DOHH2 (cell line): ENCODE measurements around the gene IL31.

Experiments used
- H3F3A ChIP-seq: fragments of 200-600 bp; sonication (generic), shearing (Covaris generic); 2 replicates; pipeline ENCODE4 v1.6.0; 2016; ENCODE audit warnings: antibody characterized with exemption, mild to moderate bottlenecking; ENCODE audit not compliant: control insufficient read depth, insufficient read depth
- H3K27ac ChIP-seq: fragments of 200-600 bp; sonication (generic); 2 replicates; pipeline ENCODE4 v1.5.1; 2014; ENCODE audit warnings: low read depth, mild to moderate bottlenecking, low read length, moderate library complexity
- H3K27me3 ChIP-seq: fragments of 200-600 bp; sonication (generic); 2 replicates; pipeline ENCODE4 v1.6.1; 2014; ENCODE audit warnings: mild to moderate bottlenecking, low read length, mixed read lengths; ENCODE audit not compliant: control insufficient read depth
- H3K36me3 ChIP-seq: fragments of 200-600 bp; sonication (generic); 2 replicates; pipeline ENCODE4 v1.6.1; 2014; ENCODE audit warnings: mild to moderate bottlenecking, low read length, moderate library complexity, mixed read lengths; ENCODE audit not compliant: control insufficient read depth
- H3K4me1 ChIP-seq: fragments of 200-600 bp; sonication (generic); 2 replicates; pipeline ENCODE4 v1.6.1; 2014; ENCODE audit warnings: mild to moderate bottlenecking, low read length, mixed read lengths; ENCODE audit not compliant: control insufficient read depth
- H3K4me2 ChIP-seq: fragments of 200-600 bp; sonication (generic); 2 replicates; pipeline ENCODE4 v1.6.0; 2014; ENCODE audit warnings: mild to moderate bottlenecking, low read length, moderate library complexity
- H3K4me3 ChIP-seq: fragments of 200-600 bp; sonication (generic); 2 replicates; pipeline ENCODE4 v1.5.1; 2014; ENCODE audit warnings: mild to moderate bottlenecking, low read length, mixed read lengths
- H3K79me2 ChIP-seq: fragments of 200-600 bp; sonication (generic); 2 replicates; pipeline ENCODE4 v1.6.1; 2014; ENCODE audit warnings: mild to moderate bottlenecking, low read length, mixed read lengths; ENCODE audit not compliant: control insufficient read depth
- H3K9me2 ChIP-seq: fragments of 200-600 bp; sonication (generic); replicated peaks from 2 replicates; pipeline ENCODE4 v1.6.1; 2014; ENCODE audit warnings: mild to moderate bottlenecking, low read length, mixed read lengths; ENCODE audit not compliant: control insufficient read depth
- H3K9me3 ChIP-seq: fragments of 200-600 bp; sonication (generic); 2 replicates; pipeline ENCODE4 v1.6.1; 2014; ENCODE audit warnings: antibody characterized with exemption, low read length, mixed read lengths; ENCODE audit not compliant: control insufficient read depth, insufficient read depth
- H4K20me1 ChIP-seq: fragments of 200-600 bp; sonication (generic); 2 replicates; pipeline ENCODE4 v1.6.0; 2014; ENCODE audit warnings: low read depth, mild to moderate bottlenecking, antibody characterized with exemption, low read length, moderate library complexity; ENCODE audit not compliant: control insufficient read depth, insufficient read depth
- CTCF ChIP-seq: fragments of 200-600 bp; sonication (generic); IDR thresholded peaks from one replicate; pipeline ENCODE4 v1.5.1; 2014; ENCODE audit warnings: antibody characterized with exemption, mild to moderate bottlenecking, low read depth, low read length; ENCODE audit not compliant: poor library complexity, severe bottlenecking
- EZH2phosphoT487 ChIP-seq: fragments of 200-600 bp; sonication (generic); IDR thresholded peaks from 2 replicates; pipeline ENCODE4 v1.6.1; 2017; ENCODE audit warnings: borderline replicate concordance, mild to moderate bottlenecking, antibody characterized with exemption, low read length, moderate library complexity, mixed read lengths

The IL31 gene

GRCh38 chr12:122139266-122139665 lies 34.8 kb downstream of the IL31 start:
- H3K27me3 ChIP-seq = no peaks in the 10 kb centered on the region
- H3K4me2 ChIP-seq = no peak overlapping the region
- H3K79me2 ChIP-seq = no peaks in the 10 kb centered on the region
- no peaks in the 10 kb centered on the region for H3K9me2 ChIP-seq
- H3K4me1 ChIP-seq = no peaks in the 10 kb centered on the region
- no peaks in the 10 kb centered on the region for H3K9me3 ChIP-seq
- no peak for TF ChIP-seq EZH2phosphoT487
- TF ChIP-seq CTCF = no peak
- H3K27ac ChIP-seq = no peak overlapping the region
- H3K36me3 ChIP-seq = peaks cover 33% of the 10 kb centered on the region
- H4K20me1 ChIP-seq = no peaks in the 10 kb centered on the region
- H3K4me3 ChIP-seq = no peak overlapping the region
- no peaks in the 10 kb centered on the region for H3F3A ChIP-seq

GRCh38 chr12:122138616-122139015 lies 35.4 kb downstream of the IL31 start:
- Histone ChIP-seq H3K79me2 (no peaks in the 10 kb centered on the region), H3K4me2 (no peak overlapping the region), H3K36me3 (peaks cover 33% of the 10 kb centered on the region), H3F3A (no peaks in the 10 kb centered on the region), H3K9me2 (no peaks in the 10 kb centered on the region), H3K9me3 (no peaks in the 10 kb centered on the region), H3K4me1 (no peaks in the 10 kb centered on the region), H3K27ac (no peak overlapping the region), H4K20me1 (no peaks in the 10 kb centered on the region), H3K27me3 (no peaks in the 10 kb centered on the region), H3K4me3 (no peak overlapping the region)
- TF ChIP-seq CTCF = no peak
- no peak for TF ChIP-seq EZH2phosphoT487

GRCh38 chr12:122138181-122138580 lies 35.8 kb downstream of the IL31 start:
- H3K9me3 ChIP-seq = no peaks in the 10 kb centered on the region
- no peak overlapping the region for H3K4me3 ChIP-seq
- no peaks in the 10 kb centered on the region for H3K27me3 ChIP-seq
- no peaks in the 10 kb centered on the region for H3K4me1 ChIP-seq
- no peaks in the 10 kb centered on the region for H3K79me2 ChIP-seq
- no peak overlapping the region for H3K27ac ChIP-seq
- no peaks in the 10 kb centered on the region for H3F3A ChIP-seq
- H3K36me3 ChIP-seq = peaks cover 33% of the 10 kb centered on the region
- no peak overlapping the region for H3K4me2 ChIP-seq
- no peaks in the 10 kb centered on the region for H4K20me1 ChIP-seq
- TF ChIP-seq EZH2phosphoT487 = no peak
- no peak for TF ChIP-seq CTCF
- H3K9me2 ChIP-seq = no peaks in the 10 kb centered on the region

GRCh38 chr12:122137681-122138080 lies 36.3 kb downstream of the IL31 start:
- Histone ChIP-seq H3K9me2 (no peaks in the 10 kb centered on the region), H3K4me1 (no peaks in the 10 kb centered on the region), H3K4me3 (no peak overlapping the region), H3K9me3 (no peaks in the 10 kb centered on the region), H3K79me2 (no peaks in the 10 kb centered on the region), H3K27me3 (no peaks in the 10 kb centered on the region), H3K36me3 (peaks cover 35% of the 10 kb centered on the region), H4K20me1 (no peaks in the 10 kb centered on the region), H3F3A (no peaks in the 10 kb centered on the region), H3K4me2 (no peak overlapping the region), H3K27ac (no peak overlapping the region)
- TF ChIP-seq EZH2phosphoT487 (no peak), CTCF (no peak)
